Fibroblast of lung (primary cell): ENCODE measurements around the gene KLHL36. TPM values are rescaled to one million over a fixed set of nuclear protein-coding genes. Genes with fewer than 3 reads are reported as not detected.

Source experiments
- DNase-seq, 2 donors: peaks; one replicate each; pipeline versions ENCODE4 v3.0.0 to v3.0.0-alpha.2; 2010; ENCODE audit warnings: low read depth in 2 of 2
- H2AFZ ChIP-seq: 2 replicates; pipeline ENCODE4 v1.5.1; 2012; ENCODE audit warnings: low read length, control low read depth, inconsistent platforms
- H3K27ac ChIP-seq: 2 replicates; pipeline ENCODE4 v1.5.1; 2011; ENCODE audit warnings: low read length, control low read depth; ENCODE audit not compliant: insufficient read depth
- H3K27me3 ChIP-seq: 2 replicates; pipeline ENCODE4 v1.5.1; 2011; ENCODE audit warnings: mild to moderate bottlenecking, low read length; ENCODE audit not compliant: control insufficient read depth, insufficient read depth
- H3K36me3 ChIP-seq: 2 replicates; pipeline ENCODE4 v1.5.1; 2011; ENCODE audit warnings: low read length; ENCODE audit not compliant: control insufficient read depth, insufficient read depth
- H3K4me1 ChIP-seq: 2 replicates; pipeline ENCODE4 v1.5.1; 2011; ENCODE audit warnings: low read length; ENCODE audit not compliant: control insufficient read depth, insufficient read depth; ENCODE audit errors: extremely low read depth
- H3K4me2 ChIP-seq: 2 replicates; pipeline ENCODE4 v1.5.1; 2011; ENCODE audit warnings: low read length, control low read depth; ENCODE audit not compliant: insufficient read depth; ENCODE audit errors: extremely low read depth
- H3K4me3 ChIP-seq, 4 experiments: fragments of 200-600 bp in 1 of 4; sonication (generic) in 1 of 4; replicated peaks in 1 of 4; 2 replicates each; pipeline ENCODE4 v1.5.1; 2011 to 2016; ENCODE audit warnings: low read length in 4 of 4, low read depth in 3 of 4, mild to moderate bottlenecking in 3 of 4, control low read depth in 2 of 4, inconsistent platforms in 1 of 4, mixed read lengths in 1 of 4; ENCODE audit not compliant: insufficient read depth in 1 of 4; ENCODE audit errors: control extremely low read depth in 1 of 4
- H3K79me2 ChIP-seq: 2 replicates; pipeline ENCODE4 v1.5.1; 2012; ENCODE audit warnings: mild to moderate bottlenecking, low read length, inconsistent platforms; ENCODE audit not compliant: control insufficient read depth, insufficient read depth
- H3K9ac ChIP-seq: 2 replicates; pipeline ENCODE4 v1.5.1; 2011; ENCODE audit warnings: mild to moderate bottlenecking, low read length, control low read depth; ENCODE audit not compliant: insufficient read depth
- H3K9me3 ChIP-seq: 2 replicates; pipeline ENCODE4 v1.5.1; 2012; ENCODE audit warnings: low read depth, low read length; ENCODE audit not compliant: control insufficient read depth, insufficient read depth
- H4K20me1 ChIP-seq: 2 replicates; pipeline ENCODE4 v1.5.1; 2011; ENCODE audit warnings: low read length; ENCODE audit not compliant: control insufficient read depth, insufficient read depth; ENCODE audit errors: extremely low read depth
- EZH2 ChIP-seq: IDR thresholded peaks from 2 replicates; pipeline ENCODE4 v1.5.1; 2012; ENCODE audit warnings: low read length, control low read depth, mild to moderate bottlenecking; ENCODE audit errors: missing control alignments
- polyA plus RNA-seq, 2 donors: library from polyadenylated mRNA; depleted of rRNA in 1 of 2; stranded (reverse) in 1 of 2; unstranded in 1 of 2; fragments of >200 nt; gene quantifications; 2 replicates each; pipeline ENCODE4 v1.2.1, GENCODE V29; 2011 to 2012; ENCODE audit warnings: missing spikeins in 1 of 2
- total RNA-seq: library from RNA; depleted of rRNA; stranded (reverse); fragments of >200 nt; gene quantifications from 2 replicates; pipeline ENCODE4 v1.2.1, GENCODE V29; 2014
- TF ChIP-seq, protein P1 (sequence below), 2 donors: IDR thresholded peaks in 1 of 2; conservative IDR thresholded peaks in 1 of 2; 1 replicate in 1 of 2; 2 replicates in 1 of 2; pipeline ENCODE4 v1.5.1; 2011 to 2012; ENCODE audit warnings: low read length in 2 of 2, control low read depth in 1 of 2, inconsistent platforms in 1 of 2, low read depth in 1 of 2, mild to moderate bottlenecking in 1 of 2

KLHL36 gene
- total and polyA plus RNA-seq, 2 donors (not counting 1 experiment from before 2014, with no cell fraction given): 29.7 to 83.1 TPM

DNA sequence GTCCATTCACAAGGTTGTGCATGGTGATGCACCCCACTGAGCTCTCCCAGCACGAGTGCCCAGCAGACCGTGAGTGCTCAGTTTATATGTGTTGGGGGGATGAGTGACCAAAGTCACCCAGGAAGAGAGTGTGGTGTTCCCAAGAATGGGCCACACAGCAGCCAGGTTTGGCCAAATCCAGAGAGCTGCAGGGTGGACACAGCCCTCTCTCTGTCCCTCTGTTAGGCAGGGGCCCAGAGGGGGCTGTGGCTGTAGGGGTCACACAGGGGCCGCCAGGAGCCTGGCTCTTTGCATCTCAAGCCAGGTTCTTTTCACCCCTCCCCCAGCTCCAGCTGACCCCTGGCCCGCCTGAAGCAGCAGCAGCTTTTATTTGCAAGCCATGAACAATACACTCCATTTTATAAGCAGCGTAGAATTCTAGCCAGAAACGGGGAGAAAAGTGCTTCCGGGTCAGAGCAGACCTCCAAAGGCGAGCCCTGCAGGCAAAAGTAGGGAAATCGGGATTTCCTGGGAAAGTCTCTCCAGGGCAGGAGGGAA is 43.8 kb upstream of the KLHL36 start:
- Histone ChIP-seq H3K9ac (no peak overlapping the region), H4K20me1 (peaks cover 2% of the 10 kb centered on the region), H3K4me3 (no peak overlapping the region), H2AFZ (no peak overlapping the region), H3K27ac (peak overlapping the region; percentile 4), H3K9me3 (no peaks in the 10 kb centered on the region), H3K4me2 (no peak overlapping the region), H3K27me3 (no peaks in the 10 kb centered on the region), H3K36me3 (peaks cover 9% of the 10 kb centered on the region), H3K79me2 (peaks cover 88% of the 10 kb centered on the region), H3K4me1 (peaks cover 35% of the 10 kb centered on the region)
- TF ChIP-seq, protein P1, sequence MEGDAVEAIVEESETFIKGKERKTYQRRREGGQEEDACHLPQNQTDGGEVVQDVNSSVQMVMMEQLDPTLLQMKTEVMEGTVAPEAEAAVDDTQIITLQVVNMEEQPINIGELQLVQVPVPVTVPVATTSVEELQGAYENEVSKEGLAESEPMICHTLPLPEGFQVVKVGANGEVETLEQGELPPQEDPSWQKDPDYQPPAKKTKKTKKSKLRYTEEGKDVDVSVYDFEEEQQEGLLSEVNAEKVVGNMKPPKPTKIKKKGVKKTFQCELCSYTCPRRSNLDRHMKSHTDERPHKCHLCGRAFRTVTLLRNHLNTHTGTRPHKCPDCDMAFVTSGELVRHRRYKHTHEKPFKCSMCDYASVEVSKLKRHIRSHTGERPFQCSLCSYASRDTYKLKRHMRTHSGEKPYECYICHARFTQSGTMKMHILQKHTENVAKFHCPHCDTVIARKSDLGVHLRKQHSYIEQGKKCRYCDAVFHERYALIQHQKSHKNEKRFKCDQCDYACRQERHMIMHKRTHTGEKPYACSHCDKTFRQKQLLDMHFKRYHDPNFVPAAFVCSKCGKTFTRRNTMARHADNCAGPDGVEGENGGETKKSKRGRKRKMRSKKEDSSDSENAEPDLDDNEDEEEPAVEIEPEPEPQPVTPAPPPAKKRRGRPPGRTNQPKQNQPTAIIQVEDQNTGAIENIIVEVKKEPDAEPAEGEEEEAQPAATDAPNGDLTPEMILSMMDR (conservative IDR thresholded peaks at IDR 0.05 in 1 of 2, IDR thresholded peaks at IDR 0.05 in 1 of 2; ENCODE audit: low read depth in 1 of 2, low read length in 2 of 2): no peak
- DNase-seq: no peak

DNA sequence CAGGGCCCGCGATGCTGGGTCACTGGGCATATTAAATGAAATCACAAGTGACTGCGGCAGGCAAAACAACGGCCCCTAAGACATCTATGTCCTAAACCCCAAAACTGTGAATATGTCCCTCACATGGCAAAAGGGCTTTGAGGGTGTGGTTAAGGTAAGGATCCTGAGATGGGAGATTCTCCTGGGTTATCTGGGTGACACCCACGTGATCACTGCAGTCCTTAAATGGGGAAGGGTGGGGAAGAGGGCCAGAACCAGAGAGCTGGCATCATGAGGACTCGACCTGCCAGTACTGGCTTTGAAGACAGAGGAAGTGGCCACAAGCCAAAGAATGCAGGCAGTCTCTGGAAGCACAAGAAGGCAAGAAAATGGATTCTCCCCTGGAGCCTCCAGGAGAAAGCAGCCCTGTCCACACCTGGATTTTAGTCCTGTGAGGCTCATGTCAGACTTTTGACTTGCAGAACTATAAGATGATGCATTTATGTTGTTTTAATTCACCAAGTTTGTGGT is 42.9 kb upstream of the KLHL36 start:
- H3K4me3 ChIP-seq: no peak overlapping the region
- no peak overlapping the region for H3K27ac ChIP-seq
- no peak overlapping the region for H3K9ac ChIP-seq
- H3K36me3 ChIP-seq: peaks cover 8% of the 10 kb centered on the region
- peaks cover 27% of the 10 kb centered on the region for H3K4me1 ChIP-seq
- no peak for TF ChIP-seq EZH2
- TF ChIP-seq, protein P1 (conservative IDR thresholded peaks at IDR 0.05 in 1 of 2, IDR thresholded peaks at IDR 0.05 in 1 of 2; ENCODE audit: low read depth in 1 of 2, low read length in 2 of 2): no peak
- peaks cover 91% of the 10 kb centered on the region for H3K79me2 ChIP-seq
- peaks cover 3% of the 10 kb centered on the region for H4K20me1 ChIP-seq
- no peaks in the 10 kb centered on the region for H3K9me3 ChIP-seq
- H2AFZ ChIP-seq: no peak overlapping the region
- H3K4me2 ChIP-seq: no peak overlapping the region
- H3K27me3 ChIP-seq: no peaks in the 10 kb centered on the region
- DNase-seq: no peak

DNA sequence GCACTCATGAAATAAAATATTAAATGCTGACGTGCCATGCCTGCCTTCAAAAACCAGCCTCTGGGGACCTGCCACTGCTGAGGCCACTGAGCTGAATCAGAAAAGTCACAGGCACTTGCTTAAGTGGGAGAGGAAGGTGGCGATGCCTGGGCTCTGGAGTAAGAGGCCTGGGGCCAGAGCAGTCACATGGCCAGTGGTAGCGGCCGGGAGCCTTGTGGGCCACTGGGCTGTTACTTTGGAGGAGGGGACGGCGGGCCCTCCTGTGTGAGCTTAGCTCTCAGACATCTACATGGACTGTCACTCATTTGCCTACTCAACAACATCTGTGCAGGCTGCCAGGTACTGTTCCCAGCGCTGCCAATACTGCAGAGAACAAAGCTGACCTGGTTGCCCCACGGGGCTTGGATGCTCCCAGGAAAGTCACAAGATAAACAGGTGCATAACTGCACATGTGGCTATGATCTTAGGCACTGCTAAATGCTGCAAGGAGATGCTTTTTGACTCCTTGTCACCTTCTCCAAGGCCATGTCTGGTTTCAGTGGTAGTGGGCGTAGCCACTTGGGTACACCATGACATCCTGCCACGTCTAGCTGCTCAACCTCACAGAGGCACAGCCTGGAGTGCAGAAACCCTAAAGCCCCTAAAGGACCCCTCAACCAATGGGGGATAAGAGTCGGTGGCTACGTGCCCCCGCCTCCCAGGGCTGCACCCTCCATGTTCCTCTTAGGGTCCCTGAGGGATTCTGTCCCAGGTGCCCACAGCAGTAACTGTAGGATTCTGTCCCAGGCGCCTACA is 42.0 kb upstream of the KLHL36 start:
- Histone ChIP-seq H3K36me3 (peaks cover 7% of the 10 kb centered on the region), H3K27ac (no peak overlapping the region), H3K9me3 (no peaks in the 10 kb centered on the region), H3K4me1 (peaks cover 23% of the 10 kb centered on the region), H3K27me3 (no peaks in the 10 kb centered on the region), H3K4me3 (no peak overlapping the region), H2AFZ (no peak overlapping the region), H3K79me2 (peaks cover 91% of the 10 kb centered on the region), H4K20me1 (peaks cover 4% of the 10 kb centered on the region), H3K4me2 (no peak overlapping the region), H3K9ac (no peak overlapping the region)
- no peak for DNase-seq
- TF ChIP-seq EZH2: no peak
- TF ChIP-seq, protein P1 (conservative IDR thresholded peaks at IDR 0.05 in 1 of 2, IDR thresholded peaks at IDR 0.05 in 1 of 2; ENCODE audit: low read depth in 1 of 2, low read length in 2 of 2): no peak
